Neural progenitor cell (in vitro differentiated cells): ENCODE measurements around the gene LRP5. TPM values are rescaled to one million over a fixed set of nuclear protein-coding genes. Genes with fewer than 3 reads are reported as not detected.

Experiments used
- DNase-seq: peaks from one replicate; pipeline ENCODE4 v3.0.0-alpha.2; 2016; ENCODE audit warnings: low spot score
- H2AFZ ChIP-seq: fragments of 200-600 bp; sonication (generic); replicated peaks from 2 replicates; pipeline ENCODE4 v1.6.1; 2016; ENCODE audit warnings: antibody characterized with exemption
- H3F3A ChIP-seq: fragments of 200-600 bp; sonication (generic); 2 replicates; pipeline ENCODE4 v1.6.1; 2016; ENCODE audit warnings: antibody characterized with exemption, low read depth
- H3K27ac ChIP-seq: fragments of 200-600 bp; sonication (generic); 2 replicates; pipeline ENCODE4 v1.5.1; 2016; ENCODE audit warnings: mild to moderate bottlenecking
- H3K27me3 ChIP-seq: fragments of 200-600 bp; sonication (generic); 2 replicates; pipeline ENCODE4 v1.6.1; 2016; ENCODE audit warnings: mild to moderate bottlenecking, moderate library complexity
- H3K36me3 ChIP-seq: fragments of 200-600 bp; sonication (generic); 2 replicates; pipeline ENCODE4 v1.5.1; 2016
- H3K4me1 ChIP-seq: fragments of 200-600 bp; sonication (generic); 2 replicates; pipeline ENCODE4 v1.6.1; 2016; ENCODE audit warnings: mixed run types
- H3K4me2 ChIP-seq: fragments of 200-600 bp; sonication (generic); 2 replicates; pipeline ENCODE4 v1.6.1; 2016
- H3K4me3 ChIP-seq: fragments of 200-600 bp; sonication (generic); 2 replicates; pipeline ENCODE4 v1.5.1; 2016
- H3K79me2 ChIP-seq: fragments of 200-600 bp; sonication (generic); 2 replicates; pipeline ENCODE4 v1.6.1; 2016; ENCODE audit warnings: low read depth
- H3K9ac ChIP-seq: fragments of 200-600 bp; sonication (generic); 2 replicates; pipeline ENCODE4 v1.6.1; 2016
- H3K9me3 ChIP-seq: fragments of 200-600 bp; sonication (generic); 2 replicates; pipeline ENCODE4 v1.5.1; 2016; ENCODE audit warnings: low read depth
- H4K20me1 ChIP-seq: fragments of 200-600 bp; sonication (generic); 2 replicates; pipeline ENCODE4 v1.6.1; 2016; ENCODE audit warnings: low read depth
- H3K27ac Mint-ChIP-seq: 3 replicates; pipeline ENCODE4 v1.8.0; 2021; ENCODE audit warnings: mixed read lengths
- H3K27me3 Mint-ChIP-seq: 2 replicates; pipeline ENCODE4 v1.8.0; 2022; ENCODE audit warnings: low read depth, mild to moderate bottlenecking, inconsistent platforms, moderate library complexity, mixed read lengths; ENCODE audit not compliant: insufficient read depth
- H3K36me3 Mint-ChIP-seq: 3 replicates; pipeline ENCODE4 v1.8.0; 2021; ENCODE audit warnings: mixed read lengths
- H3K4me1 Mint-ChIP-seq: 3 replicates; pipeline ENCODE4 v1.8.0; 2021; ENCODE audit warnings: mixed read lengths
- H3K4me3 Mint-ChIP-seq: 3 replicates; pipeline ENCODE4 v1.8.0; 2021; ENCODE audit warnings: mild to moderate bottlenecking, moderate library complexity, mixed read lengths
- H3K9me3 Mint-ChIP-seq: 3 replicates; pipeline ENCODE4 v1.8.0; 2020; ENCODE audit warnings: mixed read lengths
- EZH2 ChIP-seq: fragments of 200-600 bp; sonication (generic); IDR thresholded peaks from 2 replicates; pipeline ENCODE4 v1.6.1; 2017; ENCODE audit warnings: antibody characterized with exemption, mild to moderate bottlenecking, moderate library complexity
- EZH2phosphoT487 ChIP-seq: fragments of 200-600 bp; sonication (generic); IDR thresholded peaks from 2 replicates; pipeline ENCODE4 v1.6.1; 2017; ENCODE audit warnings: antibody characterized with exemption
- total RNA-seq: library from RNA; depleted of rRNA; stranded (reverse); fragments of >200 nt; gene quantifications from 2 replicates; pipeline ENCODE4 v1.2.3, GENCODE V29; 2015; ENCODE audit warnings: low replicate concordance
- TF ChIP-seq, protein P1 (sequence below): fragments of 200-600 bp; sonication (generic); IDR thresholded peaks from 2 replicates; pipeline ENCODE4 v1.5.1; 2017; ENCODE audit warnings: antibody characterized with exemption, mild to moderate bottlenecking

Gene LRP5
- total RNA-seq, 1 donor from 2014 or later: 7.3 TPM

DNA sequence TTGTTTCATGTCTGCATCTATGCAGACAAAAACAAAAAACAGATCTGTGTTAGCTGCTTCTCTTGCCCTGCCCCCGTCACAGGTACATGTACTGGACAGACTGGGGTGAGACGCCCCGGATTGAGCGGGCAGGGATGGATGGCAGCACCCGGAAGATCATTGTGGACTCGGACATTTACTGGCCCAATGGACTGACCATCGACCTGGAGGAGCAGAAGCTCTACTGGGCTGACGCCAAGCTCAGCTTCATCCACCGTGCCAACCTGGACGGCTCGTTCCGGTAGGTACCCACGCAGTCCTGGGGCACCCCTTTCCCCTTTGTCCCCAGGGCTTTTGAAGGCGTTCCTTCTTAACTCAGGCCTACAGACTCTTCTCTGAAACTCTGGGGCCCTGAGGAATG lies 45.2 kb downstream of the LRP5 start:
- Mint-ChIP-seq H3K27ac (no peak overlapping the region), H3K4me1 (peaks cover 5% of the 10 kb centered on the region), H3K4me3 (no peak overlapping the region), H3K9me3 (peaks cover 2% of the 10 kb centered on the region), H3K36me3 (peaks cover 25% of the 10 kb centered on the region), H3K27me3 (peaks cover 5% of the 10 kb centered on the region)
- no peak for DNase-seq
- Histone ChIP-seq H3K79me2 (no peaks in the 10 kb centered on the region), H2AFZ (no peak overlapping the region), H3K9ac (no peak overlapping the region), H3K27me3 (no peaks in the 10 kb centered on the region), H3K27ac (no peak overlapping the region), H4K20me1 (no peaks in the 10 kb centered on the region), H3K4me3 (no peak overlapping the region), H3K4me1 (peaks cover 6% of the 10 kb centered on the region), H3K4me2 (no peak overlapping the region), H3K36me3 (no peaks in the 10 kb centered on the region), H3K9me3 (no peaks in the 10 kb centered on the region), H3F3A (no peaks in the 10 kb centered on the region)
- TF ChIP-seq, protein P1, sequence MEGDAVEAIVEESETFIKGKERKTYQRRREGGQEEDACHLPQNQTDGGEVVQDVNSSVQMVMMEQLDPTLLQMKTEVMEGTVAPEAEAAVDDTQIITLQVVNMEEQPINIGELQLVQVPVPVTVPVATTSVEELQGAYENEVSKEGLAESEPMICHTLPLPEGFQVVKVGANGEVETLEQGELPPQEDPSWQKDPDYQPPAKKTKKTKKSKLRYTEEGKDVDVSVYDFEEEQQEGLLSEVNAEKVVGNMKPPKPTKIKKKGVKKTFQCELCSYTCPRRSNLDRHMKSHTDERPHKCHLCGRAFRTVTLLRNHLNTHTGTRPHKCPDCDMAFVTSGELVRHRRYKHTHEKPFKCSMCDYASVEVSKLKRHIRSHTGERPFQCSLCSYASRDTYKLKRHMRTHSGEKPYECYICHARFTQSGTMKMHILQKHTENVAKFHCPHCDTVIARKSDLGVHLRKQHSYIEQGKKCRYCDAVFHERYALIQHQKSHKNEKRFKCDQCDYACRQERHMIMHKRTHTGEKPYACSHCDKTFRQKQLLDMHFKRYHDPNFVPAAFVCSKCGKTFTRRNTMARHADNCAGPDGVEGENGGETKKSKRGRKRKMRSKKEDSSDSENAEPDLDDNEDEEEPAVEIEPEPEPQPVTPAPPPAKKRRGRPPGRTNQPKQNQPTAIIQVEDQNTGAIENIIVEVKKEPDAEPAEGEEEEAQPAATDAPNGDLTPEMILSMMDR: no peak
- no peak for TF ChIP-seq EZH2
- no peak for TF ChIP-seq EZH2phosphoT487

DNA sequence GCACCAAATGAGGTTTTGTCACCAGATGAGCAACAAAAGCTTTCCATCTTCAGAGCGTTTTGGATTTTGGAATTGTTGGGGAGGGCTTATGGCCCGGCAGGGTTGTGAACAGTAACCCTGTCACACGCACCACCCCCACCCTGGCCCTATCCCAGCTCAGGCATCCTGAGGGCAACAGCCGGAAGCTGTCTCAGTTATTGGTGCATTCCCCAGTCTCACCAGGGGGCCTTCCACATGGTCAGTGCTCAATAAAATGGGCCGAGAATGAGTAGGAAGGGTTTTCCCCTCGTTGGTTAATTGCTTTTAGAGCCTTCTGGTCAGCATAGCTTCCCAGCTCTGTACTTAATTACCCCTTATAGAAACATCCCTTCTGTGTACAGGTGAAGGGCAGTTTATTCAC lies 46.0 kb downstream of the LRP5 start:
- no peaks in the 10 kb centered on the region for H4K20me1 ChIP-seq
- DNase-seq: no peak
- Mint-ChIP-seq H3K4me1 (peaks cover 9% of the 10 kb centered on the region), H3K9me3 (peaks cover 2% of the 10 kb centered on the region), H3K27ac (no peak overlapping the region), H3K36me3 (peaks cover 29% of the 10 kb centered on the region), H3K27me3 (peaks cover 5% of the 10 kb centered on the region), H3K4me3 (no peak overlapping the region)
- no peaks in the 10 kb centered on the region for H3K9me3 ChIP-seq
- H3F3A ChIP-seq: no peaks in the 10 kb centered on the region
- no peak overlapping the region for H3K9ac ChIP-seq
- H3K27ac ChIP-seq: no peak overlapping the region
- no peaks in the 10 kb centered on the region for H3K79me2 ChIP-seq
- peaks cover 6% of the 10 kb centered on the region for H3K4me1 ChIP-seq
- TF ChIP-seq, protein P1: no peak
- TF ChIP-seq EZH2 (no peak), EZH2phosphoT487 (no peak)
- H3K4me3 ChIP-seq: no peak overlapping the region
- H3K27me3 ChIP-seq: no peaks in the 10 kb centered on the region
- no peak overlapping the region for H2AFZ ChIP-seq
- H3K4me2 ChIP-seq: no peak overlapping the region
- no peaks in the 10 kb centered on the region for H3K36me3 ChIP-seq

DNA sequence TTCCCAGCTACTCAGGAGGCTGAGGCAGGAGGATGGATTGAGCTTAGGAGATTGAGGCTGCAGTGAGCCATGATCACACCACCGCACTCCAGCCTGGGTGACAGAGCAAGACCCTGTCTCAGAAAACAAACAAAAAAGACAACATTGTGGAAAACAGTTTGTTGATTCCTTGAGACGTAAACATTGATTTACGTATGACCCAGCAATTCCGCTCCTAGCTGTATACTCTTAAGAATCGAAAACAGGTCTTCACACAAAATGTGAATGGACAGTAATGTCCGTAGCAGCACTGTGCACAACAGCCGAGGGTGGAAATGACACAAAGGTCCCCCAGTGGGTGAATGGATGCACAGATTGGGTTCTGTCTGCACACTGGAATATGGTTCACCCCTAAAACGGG lies 49.3 kb downstream of the LRP5 start:
- Histone ChIP-seq H3K4me3 (no peak overlapping the region), H3K9me3 (no peaks in the 10 kb centered on the region), H4K20me1 (no peaks in the 10 kb centered on the region), H3K4me1 (no peaks in the 10 kb centered on the region), H3K79me2 (no peaks in the 10 kb centered on the region), H3K36me3 (no peaks in the 10 kb centered on the region), H2AFZ (no peak overlapping the region), H3K27me3 (no peaks in the 10 kb centered on the region), H3F3A (no peaks in the 10 kb centered on the region), H3K27ac (no peak overlapping the region), H3K9ac (no peak overlapping the region), H3K4me2 (no peak overlapping the region)
- Mint-ChIP-seq H3K4me1 (peaks cover 10% of the 10 kb centered on the region), H3K9me3 (peaks cover 2% of the 10 kb centered on the region), H3K36me3 (peaks cover 30% of the 10 kb centered on the region), H3K27ac (no peak overlapping the region), H3K4me3 (peak overlapping the region; percentile 22), H3K27me3 (peaks cover 8% of the 10 kb centered on the region)
- DNase-seq: no peak
- TF ChIP-seq, protein P1: no peak
- TF ChIP-seq EZH2 (no peak), EZH2phosphoT487 (no peak)
